ENCODE data around the gene ASCC2.
"Not testable (repeated sequence)": the region's sequence is repeated elsewhere in the genome, so short reads cannot be mapped to it uniquely, and the experiment has no call there.

The ASCC2 gene

DNA sequence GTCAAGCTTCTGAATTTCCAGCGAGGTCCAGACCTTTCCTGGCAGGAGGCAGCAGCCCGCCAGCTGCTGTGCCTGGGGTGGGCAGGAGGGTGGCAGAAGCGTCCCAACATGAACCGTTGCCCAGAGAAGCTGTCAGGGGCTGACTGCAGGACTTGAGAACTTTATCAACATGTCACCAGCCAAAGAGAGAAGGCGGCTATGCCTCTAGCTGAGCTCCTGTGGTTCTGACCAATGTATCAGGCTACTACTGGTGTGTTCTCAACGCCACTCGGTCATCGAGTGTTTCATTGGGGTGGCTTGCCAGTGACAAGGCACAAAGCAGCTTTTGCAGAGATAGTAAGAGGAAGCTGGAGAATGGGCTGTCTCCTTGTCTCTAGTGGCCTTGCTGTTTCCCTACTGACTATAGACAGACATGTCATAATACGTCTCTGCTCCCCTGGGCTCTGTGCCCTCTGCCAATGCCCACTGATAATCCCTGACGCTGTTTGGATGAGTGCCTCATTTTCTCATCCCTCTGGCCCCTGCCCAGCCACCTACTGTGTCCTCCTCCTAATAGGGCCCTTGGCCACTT is 17.6 kb upstream of the ASCC2 start:
- DNase-seq, result no peak

DNA sequence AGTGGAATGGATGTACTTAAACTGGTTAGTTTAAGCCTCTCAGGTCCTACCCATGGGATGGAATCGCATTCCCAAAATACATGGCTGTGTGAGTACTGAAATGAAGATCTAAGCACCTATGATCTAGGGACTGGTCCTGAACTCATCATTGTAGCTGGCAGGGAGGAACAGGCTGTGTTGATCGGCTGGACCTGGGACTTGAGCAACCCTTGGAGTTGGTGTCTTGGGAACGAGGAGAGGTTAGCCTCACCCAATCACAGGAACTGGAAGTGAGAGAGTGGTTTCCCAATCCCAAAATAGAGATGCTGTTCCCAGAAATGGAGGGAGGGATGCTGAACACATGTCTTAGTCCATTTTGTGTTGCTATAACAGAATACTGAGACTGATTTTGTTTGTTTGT is 16.4 kb upstream of the ASCC2 start:
- no peak for DNase-seq

DNA sequence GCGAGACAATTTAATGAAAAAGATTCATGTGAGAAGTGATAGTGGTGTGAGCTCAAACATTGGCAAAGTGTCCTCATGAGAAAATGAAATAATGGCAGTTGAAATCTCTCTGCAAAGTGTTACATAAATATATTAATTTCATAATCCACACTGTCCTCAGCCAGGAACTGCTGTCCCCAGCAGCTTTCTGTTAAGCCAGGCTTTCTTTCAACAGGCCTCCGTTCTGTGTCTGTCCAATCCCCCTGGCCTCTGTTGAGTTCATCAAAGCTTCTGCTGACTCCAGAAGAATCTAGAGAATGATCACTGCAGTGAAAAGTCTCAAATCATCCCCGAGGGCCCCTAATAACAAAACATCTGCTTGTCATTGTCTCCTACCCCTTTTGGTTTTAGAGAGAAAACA is 10.0 kb upstream of the ASCC2 start:
- no peak for DNase-seq

DNA sequence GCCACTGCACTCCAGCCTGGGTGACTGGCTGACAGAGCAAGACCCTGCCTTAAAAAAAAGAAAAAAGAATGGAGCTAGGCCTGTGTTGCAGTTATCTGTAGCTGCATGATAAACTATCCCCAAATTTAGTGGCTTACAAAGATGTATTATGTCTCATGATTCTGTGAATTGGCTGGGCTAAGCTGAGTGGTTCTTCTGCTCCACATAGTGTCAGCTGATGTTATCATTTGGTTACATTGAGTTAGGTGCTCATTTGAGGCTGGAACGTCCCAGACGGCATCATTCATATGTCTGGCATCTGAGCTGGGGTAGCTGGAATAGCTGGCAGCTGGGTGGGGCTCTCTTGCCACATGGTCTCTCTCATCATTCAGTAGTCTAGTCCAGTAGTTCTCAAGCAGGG is 8.2 kb upstream of the ASCC2 start:
- no peak for DNase-seq

DNA sequence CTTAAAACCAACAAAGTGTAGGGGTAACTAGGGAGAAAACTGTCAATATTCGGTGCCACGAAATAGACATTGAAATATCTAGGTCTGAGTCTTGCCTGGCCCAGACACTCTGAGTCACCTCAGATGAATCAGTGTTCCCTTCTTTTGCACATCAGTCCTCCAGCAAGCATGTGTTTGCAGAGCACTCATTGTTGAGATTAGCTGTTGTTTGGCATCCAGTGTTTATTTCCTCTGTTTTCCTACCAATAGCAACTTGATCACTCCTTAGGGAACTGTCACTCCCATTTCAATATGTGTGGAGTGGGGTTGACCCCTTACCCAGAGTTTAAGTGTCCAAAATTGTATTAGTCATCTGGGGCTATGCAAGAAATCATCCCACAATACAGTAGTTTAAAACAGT is 4.7 kb upstream of the ASCC2 start:
- DNase-seq, result no peak

DNA sequence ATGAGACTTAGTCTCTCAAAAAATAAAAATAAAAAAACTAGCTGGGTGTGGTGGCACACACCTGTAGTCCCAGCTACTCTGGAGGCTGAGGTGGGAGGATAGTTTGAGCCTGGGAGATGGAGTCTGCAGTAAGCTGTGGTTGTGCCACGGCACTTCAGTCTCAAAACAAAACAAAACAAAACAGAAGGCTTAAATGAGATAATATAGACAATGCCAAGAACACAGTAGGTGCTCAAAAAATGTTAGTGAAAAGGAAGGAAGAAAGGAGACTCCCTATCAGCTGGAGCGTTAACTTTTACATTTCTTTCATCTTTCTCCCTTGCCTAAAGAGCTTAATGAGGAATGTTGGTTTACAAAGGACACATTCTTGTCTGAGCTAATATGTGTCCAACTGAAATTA is 4.1 kb upstream of the ASCC2 start:
- no peak for DNase-seq

DNA sequence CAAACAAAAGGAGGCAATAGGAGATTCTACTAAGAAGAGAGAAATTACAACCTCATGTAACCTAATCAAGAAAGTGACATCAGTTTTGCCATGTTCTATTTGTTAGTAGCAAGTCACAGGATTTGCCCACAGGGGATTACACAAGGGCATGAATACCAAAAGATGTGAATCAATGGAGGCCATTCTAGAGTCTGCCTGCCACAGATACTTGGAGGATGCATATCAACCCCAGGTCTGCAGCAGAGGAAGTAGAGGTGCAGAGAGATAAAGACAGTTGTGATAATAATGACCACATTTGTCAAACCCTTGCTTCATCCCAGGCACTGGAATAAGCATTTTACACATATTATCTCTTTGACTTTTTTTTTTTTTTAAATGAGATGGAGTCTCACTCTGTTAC is 2.4 kb upstream of the ASCC2 start:
- no peak for DNase-seq

DNA sequence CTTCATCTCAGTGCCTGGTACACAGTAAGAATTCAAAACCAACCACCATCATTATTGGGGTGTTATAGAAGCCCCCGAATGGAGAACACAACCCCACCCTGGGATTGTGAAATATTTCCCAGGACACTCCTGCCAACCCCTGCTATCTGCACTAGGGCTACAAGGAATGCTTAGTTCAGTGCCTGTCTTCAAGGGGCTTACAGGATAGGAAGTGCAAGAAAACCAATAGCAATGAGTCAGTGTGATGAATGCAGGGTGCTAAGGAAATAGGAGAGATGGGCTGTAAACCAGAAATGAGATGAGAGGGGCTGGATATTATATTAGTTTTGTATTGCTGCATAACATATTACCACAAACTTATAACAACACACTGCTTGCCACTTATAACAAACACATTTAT is 965 bp upstream of the ASCC2 start:
- DNase-seq, result no peak

DNA sequence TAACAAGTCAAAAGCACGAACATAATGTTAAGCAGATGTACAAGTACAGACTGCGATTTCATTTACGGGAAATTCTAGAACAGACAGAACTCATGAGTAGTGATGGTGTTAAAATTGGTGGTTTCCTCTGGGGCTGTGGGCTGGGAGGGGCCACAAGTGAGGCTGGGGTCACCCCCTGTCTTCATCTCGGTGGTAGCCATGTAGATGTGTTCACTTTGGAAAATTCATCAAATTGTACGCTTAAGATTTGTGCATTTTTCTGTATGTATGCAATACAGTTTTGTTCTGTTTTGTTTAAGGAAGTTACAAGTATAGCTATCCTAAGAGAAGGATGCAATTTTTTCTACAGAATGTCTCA is 504 bp upstream of the ASCC2 start:
- DNase-seq, result no peak

DNA sequence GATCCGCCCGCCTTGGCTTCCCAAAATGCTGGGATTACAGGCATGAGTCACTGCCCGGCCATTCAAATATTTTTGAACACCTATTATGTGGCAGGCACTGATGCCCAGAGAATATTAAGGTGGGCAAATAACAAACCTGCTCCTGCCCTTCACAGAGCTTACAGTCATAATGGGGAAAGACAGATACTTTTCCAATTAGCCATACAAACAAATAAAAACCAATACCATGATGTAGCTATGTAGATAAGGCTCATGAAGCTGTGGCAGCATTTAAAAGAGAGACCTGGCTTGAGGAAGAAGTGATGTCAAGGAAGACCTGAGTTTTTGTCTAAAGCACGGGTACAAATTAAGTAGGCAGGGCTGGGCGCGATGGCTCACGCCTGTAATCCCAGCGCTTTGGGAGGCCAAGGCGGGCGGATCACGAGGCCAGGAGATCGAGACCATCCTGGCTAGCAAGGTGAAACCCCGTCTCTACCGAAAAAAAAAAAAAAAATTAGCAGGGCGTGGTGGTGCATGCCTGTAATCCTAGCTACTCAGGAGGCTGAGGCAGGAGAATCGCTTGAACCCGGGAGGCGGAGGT is 1.2 kb downstream of the ASCC2 start:
- not testable (repeated sequence) for DNase-seq

DNA sequence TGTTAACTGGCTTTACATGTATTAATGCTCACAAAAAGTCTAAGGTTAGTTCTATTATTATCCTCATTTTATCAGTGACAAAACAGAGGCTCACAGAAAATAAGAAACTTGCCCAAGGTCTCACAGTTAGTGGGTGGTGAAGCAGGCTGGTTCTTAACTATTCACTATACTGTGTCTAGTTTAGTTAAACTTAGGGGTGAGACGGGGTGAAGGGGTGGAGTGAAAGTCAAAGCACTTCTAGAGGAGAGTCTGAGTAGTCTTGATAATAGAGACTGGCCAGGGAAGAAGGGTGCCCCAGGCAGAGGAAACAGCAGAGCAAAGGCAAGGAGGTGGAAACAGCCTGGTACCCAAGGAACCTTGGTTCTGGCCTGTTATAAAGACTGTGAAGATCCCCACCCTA is 4.0 kb downstream of the ASCC2 start:
- DNase-seq, result no peak

DNA sequence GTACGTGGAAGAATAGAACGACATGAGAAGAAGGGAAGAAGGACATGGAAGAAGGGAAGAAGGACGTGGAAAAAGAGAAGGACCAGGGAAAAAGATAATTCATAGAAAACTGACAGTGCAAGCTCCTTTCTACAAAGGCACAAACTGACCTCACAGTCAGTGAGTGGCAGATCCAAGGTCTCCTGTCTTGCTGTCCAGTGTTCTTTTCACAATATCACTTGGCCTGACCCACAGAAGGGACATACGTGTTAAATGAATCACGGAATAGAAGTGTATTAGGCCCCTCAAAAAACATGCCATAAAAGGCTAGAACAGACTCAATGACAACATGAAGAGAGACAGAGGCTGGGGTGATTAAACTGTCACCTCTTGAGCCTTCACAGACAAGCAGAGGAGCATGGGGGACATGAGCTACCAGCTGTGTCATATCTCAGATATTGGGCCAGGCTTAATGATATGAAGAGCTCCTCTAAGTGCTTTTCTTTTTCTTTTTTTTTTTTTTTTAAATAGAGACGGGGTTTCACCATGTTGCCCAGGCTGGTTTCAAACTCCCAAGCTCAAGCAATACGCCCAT is 4.6 kb downstream of the ASCC2 start:
- DNase-seq, result no peak

DNA sequence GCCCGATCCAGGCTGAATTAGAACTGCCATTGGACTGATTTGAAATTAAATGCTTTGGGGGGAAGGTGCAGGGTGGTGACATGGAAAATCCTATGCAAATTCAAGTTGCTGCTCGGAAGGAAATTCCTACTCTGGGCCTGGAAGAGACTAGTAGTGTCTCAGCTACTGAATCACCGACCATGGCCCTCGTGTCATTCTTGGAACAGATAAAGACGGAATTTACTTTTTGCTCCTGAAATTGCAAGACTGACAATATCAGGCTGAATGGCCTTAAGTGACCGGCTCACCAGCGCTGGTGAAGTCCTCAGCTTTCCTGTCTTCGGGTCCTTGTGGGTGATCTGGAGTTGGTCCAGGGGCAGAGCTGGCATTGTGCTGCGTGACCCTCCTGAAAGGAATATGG is 6.1 kb downstream of the ASCC2 start:
- DNase-seq, result no peak

DNA sequence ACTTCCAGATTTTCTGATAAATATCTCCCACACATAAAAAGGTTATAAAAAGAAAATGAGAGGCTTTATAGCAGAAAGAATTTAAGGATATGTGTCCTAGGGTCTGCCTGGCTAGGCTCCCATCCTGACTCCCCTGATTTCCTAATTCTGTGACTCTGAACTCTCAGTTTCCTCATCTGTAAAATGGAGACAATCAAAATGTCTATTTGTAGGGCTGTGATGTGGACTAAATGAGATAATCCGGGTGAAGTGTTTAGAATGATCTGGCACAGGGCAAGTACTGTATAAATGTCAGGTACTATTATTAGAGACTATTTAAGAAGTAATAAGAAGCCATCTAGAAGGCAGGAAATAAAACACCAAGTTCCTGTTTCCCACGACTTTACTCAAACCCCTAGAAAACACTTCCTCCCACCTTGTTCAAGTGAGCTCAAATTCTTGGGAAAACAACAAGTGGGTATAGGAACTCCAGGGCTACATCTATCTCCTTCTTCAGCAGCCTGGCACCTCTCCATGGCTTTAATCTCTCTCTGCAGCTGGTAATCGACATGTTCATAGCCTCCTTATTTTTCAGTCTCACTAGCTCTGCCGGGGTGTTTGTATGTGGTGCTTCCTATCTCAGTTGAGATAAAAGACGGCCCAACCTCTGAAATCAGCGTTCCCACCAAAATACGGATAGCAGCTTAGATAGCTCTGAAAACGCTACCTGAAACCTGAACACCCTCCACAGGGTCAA is 6.7 kb downstream of the ASCC2 start:
- DNase-seq, result no peak

DNA sequence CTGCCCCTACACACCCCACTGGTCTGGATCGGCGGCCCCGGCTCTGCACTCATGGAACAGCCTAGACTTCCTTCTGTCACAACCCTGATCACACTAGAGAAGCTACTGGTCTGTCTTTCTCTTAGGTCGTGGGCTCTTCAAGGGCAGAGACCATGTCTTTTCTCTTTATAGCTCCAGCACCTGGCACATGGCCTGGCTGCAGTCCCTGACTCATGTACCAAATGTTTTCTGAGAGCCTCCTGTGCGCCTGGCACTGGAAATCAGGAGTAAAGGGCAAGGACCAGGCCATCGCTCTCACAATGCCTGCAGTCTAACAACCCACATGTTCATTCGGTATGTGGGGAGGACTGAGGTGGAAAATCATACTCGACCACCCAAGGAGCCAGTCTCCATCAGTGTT is 7.5 kb downstream of the ASCC2 start:
- DNase-seq, result no peak

DNA sequence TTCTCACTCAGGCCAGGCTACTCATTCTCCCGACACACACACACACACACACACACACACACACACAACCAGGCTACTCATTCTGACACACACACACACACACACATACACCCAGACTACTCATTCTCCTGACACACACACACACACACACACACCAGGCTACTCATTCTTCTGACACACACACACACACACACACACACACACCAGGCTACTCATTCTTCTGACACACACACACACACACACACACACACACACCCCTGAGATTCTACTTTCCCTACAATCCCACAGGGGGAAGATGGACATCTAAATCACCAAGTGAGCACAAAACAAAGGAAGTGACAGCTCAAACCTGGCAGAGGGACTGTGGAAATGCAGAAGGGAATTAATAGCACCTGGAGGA is 10.3 kb downstream of the ASCC2 start:
- not testable (repeated sequence) for DNase-seq

DNA sequence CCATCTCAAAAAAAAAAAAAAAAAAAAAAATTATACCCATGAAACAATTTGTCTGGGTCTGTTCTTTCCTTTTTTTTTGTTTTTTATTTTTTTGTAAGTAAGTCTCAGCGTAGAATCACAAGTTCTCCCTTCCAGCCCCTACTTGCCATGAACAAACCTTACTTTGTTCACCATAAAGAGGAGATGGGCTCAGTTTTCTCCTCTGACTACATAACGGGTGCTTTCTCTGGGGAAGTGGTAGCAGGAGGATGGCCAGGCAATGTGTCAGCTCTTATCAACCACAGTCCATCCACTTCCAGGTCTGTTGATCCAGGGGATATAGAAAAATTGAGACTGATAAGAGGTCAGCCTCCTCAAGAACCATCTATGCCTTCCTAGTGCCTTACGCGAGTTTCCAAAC is 11.0 kb downstream of the ASCC2 start:
- no peak for DNase-seq

DNA sequence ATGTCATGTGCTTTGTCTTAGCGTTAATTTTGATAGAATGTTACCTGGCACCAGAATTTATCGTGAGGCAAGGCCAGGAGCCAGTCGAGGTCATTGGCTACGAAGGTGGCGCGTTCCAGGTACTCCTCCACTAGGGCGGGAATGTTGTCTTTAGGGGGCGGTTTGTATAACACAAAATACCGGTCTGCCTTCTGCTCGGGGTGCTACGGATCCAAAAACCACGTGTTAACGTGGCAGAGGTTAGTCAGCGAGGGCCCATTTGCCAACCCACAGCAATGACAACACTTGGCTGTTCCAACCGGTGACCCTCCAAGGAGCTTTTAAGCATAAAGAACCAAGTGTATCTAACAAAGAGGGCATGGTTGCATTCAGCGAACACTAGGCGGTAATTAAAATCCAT is 12.5 kb downstream of the ASCC2 start:
- no peak for DNase-seq

DNA sequence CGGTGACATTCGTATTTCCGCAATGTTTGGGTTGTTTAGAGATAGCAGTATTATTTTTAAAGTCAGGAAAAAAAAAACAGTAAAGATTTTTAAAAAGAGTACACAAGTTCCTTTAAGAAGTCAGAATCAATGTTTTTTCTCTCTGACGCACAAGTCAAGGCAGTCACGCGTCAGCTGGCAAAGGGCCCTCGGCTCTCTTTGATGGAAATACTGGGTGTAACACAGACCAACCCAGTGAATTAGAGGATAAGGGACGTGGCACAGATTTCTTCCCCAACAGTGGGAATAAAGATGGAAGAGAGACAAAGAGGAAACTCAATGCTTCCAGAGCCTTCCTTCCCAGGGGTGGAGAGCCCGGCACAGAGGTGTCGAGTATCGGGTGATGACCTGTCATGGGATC is 13.4 kb downstream of the ASCC2 start:
- DNase-seq, result no peak

DNA sequence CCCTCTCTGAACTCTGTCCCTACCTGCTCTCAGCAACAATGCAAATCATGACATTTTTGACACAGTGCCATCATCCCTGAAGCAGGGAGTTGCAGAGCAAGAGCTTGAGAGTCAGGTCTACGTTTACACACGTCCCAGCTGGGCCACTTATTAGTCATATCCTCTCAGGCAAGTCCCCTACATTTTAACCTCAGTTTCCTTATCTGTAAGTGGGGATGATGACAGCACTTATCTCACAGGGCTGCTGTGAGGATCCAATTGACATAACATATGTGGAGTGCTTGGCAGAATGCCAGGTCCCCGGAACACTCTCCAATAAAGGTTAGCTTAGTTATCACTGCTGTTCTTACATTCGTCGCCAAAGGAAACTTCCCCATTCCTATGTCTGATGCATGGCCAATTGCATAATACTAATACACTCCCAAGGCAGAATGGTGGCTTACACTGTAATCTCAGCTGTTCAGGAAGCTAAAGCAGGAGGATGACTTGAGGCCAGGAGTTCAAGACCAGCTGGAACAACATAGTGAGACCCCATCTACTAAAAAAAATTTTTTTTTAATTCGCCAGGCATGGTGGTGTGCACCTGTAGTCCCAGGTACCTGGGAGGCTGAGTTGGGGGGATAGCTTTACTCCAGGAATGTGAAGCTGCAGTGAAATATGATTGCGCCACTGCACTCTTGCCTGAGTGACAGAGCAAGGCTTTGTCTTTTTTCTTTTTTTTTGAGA is 16.6 kb downstream of the ASCC2 start:
- DNase-seq, result peak; percentile 20

DNA sequence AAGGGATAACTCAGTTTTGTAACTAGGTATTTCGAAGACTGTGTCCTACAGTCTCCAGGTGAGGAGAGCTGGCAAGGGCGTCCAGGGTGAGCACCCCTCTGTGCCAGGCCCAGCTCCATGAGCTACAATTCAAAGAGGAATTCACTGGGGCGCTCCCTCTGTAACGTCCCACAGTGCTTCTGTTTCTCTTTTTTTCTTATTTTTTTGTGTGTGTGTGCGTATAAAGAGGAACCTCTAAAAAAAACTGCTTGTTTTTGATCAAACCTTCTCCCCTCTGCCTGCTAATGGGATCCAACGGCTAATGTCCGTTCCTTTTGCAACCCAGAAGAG is 17.1 kb downstream of the ASCC2 start:
- DNase-seq, result no peak

DNA sequence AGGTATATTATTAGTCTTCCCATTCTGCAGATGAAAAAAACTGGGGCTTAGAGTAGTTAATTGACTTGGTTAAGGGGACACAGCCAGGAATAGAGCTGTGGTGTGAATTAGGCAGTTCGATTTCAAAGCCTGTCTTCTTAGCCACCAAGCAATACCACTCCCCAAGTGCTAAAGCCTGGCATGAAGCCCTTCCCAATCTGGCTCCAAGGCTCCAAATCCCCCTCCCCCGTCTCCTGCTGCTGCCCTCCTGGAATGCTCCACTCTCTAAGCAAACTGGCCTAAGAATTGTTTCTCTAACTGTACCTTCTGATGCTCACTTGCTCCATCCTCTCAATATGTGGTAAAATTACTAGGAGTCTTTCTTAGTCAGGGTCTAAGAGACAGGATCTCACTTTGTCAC is 18.6 kb downstream of the ASCC2 start:
- no peak for DNase-seq

DNA sequence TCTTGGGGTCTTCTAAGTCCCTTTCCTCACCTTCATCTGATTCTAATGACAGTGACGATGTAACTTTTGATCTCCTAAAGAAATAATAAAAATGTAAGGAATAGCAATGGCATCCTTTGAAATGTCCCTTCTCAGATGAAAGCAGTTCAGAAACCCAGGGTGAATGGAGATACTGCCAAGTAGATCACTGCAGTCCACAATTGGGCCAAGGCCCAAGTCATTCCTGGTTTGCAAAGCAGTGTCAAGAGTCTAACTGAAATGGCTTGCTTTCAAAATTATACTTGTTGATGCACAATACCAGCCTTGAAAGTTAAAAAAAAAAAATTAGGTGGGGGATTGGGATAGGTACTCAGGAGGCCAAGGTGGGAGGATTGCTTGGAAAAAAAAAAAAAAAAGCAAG is 20.4 kb downstream of the ASCC2 start:
- DNase-seq, result no peak

DNA sequence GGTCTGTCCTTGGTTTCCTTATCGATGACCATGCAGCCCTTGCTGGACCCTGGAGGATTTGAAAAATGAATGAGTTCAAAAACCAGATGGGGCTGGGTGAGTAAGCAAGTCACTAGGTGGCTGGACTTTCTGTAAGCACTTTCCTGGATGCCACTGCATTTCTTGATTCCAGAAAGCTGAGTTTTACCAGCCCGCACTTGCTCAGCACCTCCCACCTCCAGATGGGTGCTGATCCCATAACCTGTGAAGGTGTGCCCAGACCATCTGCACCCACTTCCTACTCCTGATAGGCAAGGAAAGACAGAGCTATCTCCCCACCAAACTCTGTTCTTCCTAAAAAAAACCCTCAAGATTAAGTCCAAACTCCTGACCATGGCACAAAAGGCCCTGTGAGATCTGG is 21.1 kb downstream of the ASCC2 start:
- DNase-seq, result no peak
